Measurements from ENCODE around the gene UGT1A5. TPM values are rescaled to one million over a fixed set of nuclear protein-coding genes. Genes with fewer than 3 reads are reported as not detected.

UGT1A5 gene
- total RNA-seq, 1 donor from 2014 or later, result 1.2 TPM

- Histone ChIP-seq H3K36me3 (no peaks in the 10 kb centered on the region), H3K27me3 (no peaks in the 10 kb centered on the region), H3K4me1 (no peaks in the 10 kb centered on the region), H3K27ac (no peak overlapping the region), H3K9me3 (no peaks in the 10 kb centered on the region), H3K4me3 (no peak overlapping the region)
- no peak for DNase-seq (ENCODE audit: extremely low spot score in 2 of 2)
- intact Hi-C loops (cut with DNase I), result no loop called here
- TF ChIP-seq, protein P1, sequence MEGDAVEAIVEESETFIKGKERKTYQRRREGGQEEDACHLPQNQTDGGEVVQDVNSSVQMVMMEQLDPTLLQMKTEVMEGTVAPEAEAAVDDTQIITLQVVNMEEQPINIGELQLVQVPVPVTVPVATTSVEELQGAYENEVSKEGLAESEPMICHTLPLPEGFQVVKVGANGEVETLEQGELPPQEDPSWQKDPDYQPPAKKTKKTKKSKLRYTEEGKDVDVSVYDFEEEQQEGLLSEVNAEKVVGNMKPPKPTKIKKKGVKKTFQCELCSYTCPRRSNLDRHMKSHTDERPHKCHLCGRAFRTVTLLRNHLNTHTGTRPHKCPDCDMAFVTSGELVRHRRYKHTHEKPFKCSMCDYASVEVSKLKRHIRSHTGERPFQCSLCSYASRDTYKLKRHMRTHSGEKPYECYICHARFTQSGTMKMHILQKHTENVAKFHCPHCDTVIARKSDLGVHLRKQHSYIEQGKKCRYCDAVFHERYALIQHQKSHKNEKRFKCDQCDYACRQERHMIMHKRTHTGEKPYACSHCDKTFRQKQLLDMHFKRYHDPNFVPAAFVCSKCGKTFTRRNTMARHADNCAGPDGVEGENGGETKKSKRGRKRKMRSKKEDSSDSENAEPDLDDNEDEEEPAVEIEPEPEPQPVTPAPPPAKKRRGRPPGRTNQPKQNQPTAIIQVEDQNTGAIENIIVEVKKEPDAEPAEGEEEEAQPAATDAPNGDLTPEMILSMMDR (IDR thresholded peaks at IDR 0.05), result no peak
- no peak for TF ChIP-seq POLR2AphosphoS5 (IDR thresholded peaks at IDR 0.05; ENCODE audit: insufficient read depth in 1 of 2, low read depth in 1 of 2)
These were observed 98.4 kb downstream of the UGT1A5 start for GRCh38 chr2:233811087-233811486.

DNA sequence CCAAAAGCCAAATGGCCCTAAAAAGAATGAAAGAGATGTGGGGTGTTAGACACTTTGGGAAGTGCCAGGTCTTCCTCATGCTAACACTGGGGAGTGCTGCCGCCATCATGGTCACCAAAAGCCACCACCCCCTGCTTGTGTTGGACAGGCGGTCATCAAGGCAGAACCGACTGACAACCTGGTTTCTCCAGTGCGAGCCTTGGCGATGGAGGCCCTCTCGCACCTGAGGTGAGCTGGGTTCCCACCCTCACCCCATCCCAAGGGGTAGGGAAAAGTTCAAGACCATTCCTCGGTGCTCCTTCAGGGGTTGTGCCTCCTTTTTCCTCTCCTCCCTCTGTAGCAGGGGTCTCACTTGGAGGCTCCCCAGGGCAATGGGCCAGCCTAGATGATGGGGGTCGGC lies 99.0 kb downstream of the UGT1A5 start:
- intact Hi-C loops (cut with DNase I), result no loop called here
- no peaks in the 10 kb centered on the region for H3K9me3 ChIP-seq
- H3K4me3 ChIP-seq, result no peak overlapping the region
- no peaks in the 10 kb centered on the region for H3K36me3 ChIP-seq
- TF ChIP-seq POLR2AphosphoS5 (IDR thresholded peaks at IDR 0.05; ENCODE audit: insufficient read depth in 1 of 2, low read depth in 1 of 2) (no peak), POLR2A (IDR thresholded peaks at IDR 0.05) (no peak)
- TF ChIP-seq, protein P1 (IDR thresholded peaks at IDR 0.05), result no peak
- H3K27ac ChIP-seq, result no peak overlapping the region
- no peaks in the 10 kb centered on the region for H3K4me1 ChIP-seq
- no peak for DNase-seq (ENCODE audit: extremely low spot score in 2 of 2)
- no peaks in the 10 kb centered on the region for H3K27me3 ChIP-seq

DNA sequence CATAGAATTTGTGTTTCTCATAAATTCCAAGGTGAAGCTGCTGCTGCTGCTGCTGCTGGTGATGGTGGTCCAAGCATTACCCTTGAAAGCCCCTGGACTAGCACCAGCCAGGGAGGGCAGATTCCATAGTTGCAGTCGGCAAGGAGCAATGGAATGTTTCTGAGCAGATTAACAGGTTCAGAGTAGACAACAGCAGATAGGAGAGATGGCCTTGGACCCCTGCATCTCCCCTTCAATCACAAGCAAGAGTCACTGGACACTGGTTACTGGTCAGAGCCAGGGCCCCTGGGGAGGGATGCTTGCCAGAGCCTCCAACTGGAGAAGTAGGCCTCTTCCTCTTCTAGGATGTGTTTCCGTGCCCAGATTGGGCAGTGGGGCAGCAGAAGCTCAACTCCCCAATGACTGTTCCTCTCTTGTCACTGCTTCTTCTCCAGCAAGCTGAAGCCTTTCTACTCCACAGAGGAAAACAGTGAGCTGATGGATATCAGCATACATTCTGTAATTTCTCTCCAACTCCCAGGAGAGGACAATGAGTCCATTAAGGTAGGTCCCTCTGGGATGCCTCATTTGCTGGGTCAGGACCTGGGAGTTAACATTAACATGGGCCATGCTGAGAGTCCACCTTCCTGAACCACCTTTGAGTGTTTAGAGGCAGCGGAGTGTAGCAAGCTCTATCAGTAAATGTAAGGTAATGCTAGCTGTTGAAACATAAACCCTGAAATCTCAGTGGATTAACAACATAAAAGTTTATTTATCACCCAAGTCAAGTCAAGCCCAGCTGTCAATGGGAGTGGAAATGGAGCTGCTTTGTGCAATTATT lies 100.7 kb downstream of the UGT1A5 start:
- H3K9me3 ChIP-seq, result no peaks in the 10 kb centered on the region
- H3K4me3 ChIP-seq, result no peak overlapping the region
- no peak overlapping the region for H3K27ac ChIP-seq
- intact Hi-C loops (cut with DNase I), result no loop called here
- DNase-seq (ENCODE audit: extremely low spot score in 2 of 2), result no peak
- H3K4me1 ChIP-seq, result no peaks in the 10 kb centered on the region
- H3K27me3 ChIP-seq, result no peaks in the 10 kb centered on the region
- TF ChIP-seq POLR2A (IDR thresholded peaks at IDR 0.05), result no peak
- no peak for TF ChIP-seq POLR2AphosphoS5 (IDR thresholded peaks at IDR 0.05; ENCODE audit: insufficient read depth in 1 of 2, low read depth in 1 of 2)
- TF ChIP-seq, protein P1 (IDR thresholded peaks at IDR 0.05), result no peak
- no peaks in the 10 kb centered on the region for H3K36me3 ChIP-seq

GRCh38 chr2:233814056-233814835 lies 101.5 kb downstream of the UGT1A5 start:
- no peaks in the 10 kb centered on the region for H3K27me3 ChIP-seq

More at GRCh38 chr2:233814056-233814835, 101.5 kb downstream of the UGT1A5 start:
- Histone ChIP-seq H3K4me3 (no peak overlapping the region), H3K4me1 (no peaks in the 10 kb centered on the region), H3K27ac (no peak overlapping the region), H3K36me3 (no peaks in the 10 kb centered on the region), H3K9me3 (no peaks in the 10 kb centered on the region)
- TF ChIP-seq, protein P1 (IDR thresholded peaks at IDR 0.05), result no peak
- TF ChIP-seq POLR2AphosphoS5 (IDR thresholded peaks at IDR 0.05; ENCODE audit: insufficient read depth in 1 of 2, low read depth in 1 of 2) (no peak), POLR2A (IDR thresholded peaks at IDR 0.05) (no peak)
- intact Hi-C loops (cut with DNase I), result no loop called here
- no peak for DNase-seq (ENCODE audit: extremely low spot score in 2 of 2)

Measured in vagina (tissue), 2 donors.